GM19452 (cell line): Measurements from ENCODE around the gene PDE11A.

Source experiments
- ATAC-seq: cut with Tn5 transposase; IDR thresholded peaks from one replicate; pipeline ENCODE4 v1.9.1; 2021; ENCODE audit not compliant: unreplicated experiment

The PDE11A gene

GRCh38 chr2:177771191-177771590, 301.4 kb downstream of the PDE11A start:
- no peak for ATAC-seq

GRCh38 chr2:177767768-177768167, 304.8 kb downstream of the PDE11A start:
- no peak for ATAC-seq

- no peak for ATAC-seq
These were observed 306.9 kb downstream of the PDE11A start for GRCh38 chr2:177765698-177766097.

- peak; percentile 100 for ATAC-seq
These were observed 308.9 kb downstream of the PDE11A start for GRCh38 chr2:177763531-177764265.

- no peak for ATAC-seq
These were observed 313.1 kb downstream of the PDE11A start for GRCh38 chr2:177759443-177759842.

GRCh38 chr2:177758591-177759371, 313.8 kb downstream of the PDE11A start:
- no peak for ATAC-seq

- ATAC-seq: no peak
These were observed 316.2 kb downstream of the PDE11A start for GRCh38 chr2:177756336-177756735.

- ATAC-seq: no peak
These were observed 318.1 kb downstream of the PDE11A start for GRCh38 chr2:177754492-177754873.

GRCh38 chr2:177753682-177754491, 318.7 kb downstream of the PDE11A start:
- ATAC-seq: no peak

GRCh38 chr2:177748360-177748759, 324.2 kb downstream of the PDE11A start:
- no peak for ATAC-seq

GRCh38 chr2:177747384-177747783, 325.2 kb downstream of the PDE11A start:
- no peak for ATAC-seq

- no peak for ATAC-seq
These were observed 326.2 kb downstream of the PDE11A start for GRCh38 chr2:177746358-177746757.

- no peak for ATAC-seq
These were observed 327.0 kb downstream of the PDE11A start for GRCh38 chr2:177745531-177745930.

- ATAC-seq: no peak
These were observed 329.7 kb downstream of the PDE11A start for GRCh38 chr2:177742851-177743250.

- no peak for ATAC-seq
These were observed 330.7 kb downstream of the PDE11A start for GRCh38 chr2:177741866-177742265.

- no peak for ATAC-seq
These were observed 331.9 kb downstream of the PDE11A start for GRCh38 chr2:177740700-177741099.

GRCh38 chr2:177738461-177739235, 333.9 kb downstream of the PDE11A start:
- ATAC-seq: no peak

- no peak for ATAC-seq
These were observed 337.2 kb downstream of the PDE11A start for GRCh38 chr2:177735318-177735803.

GRCh38 chr2:177733322-177733855, 339.2 kb downstream of the PDE11A start:
- no peak for ATAC-seq

GRCh38 chr2:177731384-177731783, 341.2 kb downstream of the PDE11A start:
- ATAC-seq: no peak
